CD4-positive, alpha-beta T cell treated with Interleukin-4 for 4 hours (primary cell): ENCODE measurements around the gene MISFA.
"Not testable (repeated sequence)": the region's sequence is repeated elsewhere in the genome, so short reads cannot be mapped to it uniquely, and the experiment has no call there.

ENCODE experiments used
- DNase-seq: peaks from one replicate; pipeline ENCODE4 v3.0.0-alpha.2; 2020

Gene MISFA

GRCh38 chr11:18599739-18600230 is at the start of gene MISFA:
TSS of gene MISFA (plus strand) at chr11:18599789. CDS start at chr11:18599929, 140 bp downstream.
- DNase-seq = no peak

GRCh38 chr11:18563090-18563730 is 36.4 kb upstream of the MISFA start:
- DNase-seq = no peak

- DNase-seq = no peak
Observed at GRCh38 chr11:18564149-18564548, 35.4 kb upstream of the MISFA start.

- DNase-seq = no peak
Observed at GRCh38 chr11:18566406-18566805, 33.2 kb upstream of the MISFA start.

- DNase-seq = no peak
Observed at GRCh38 chr11:18567081-18567480, 32.5 kb upstream of the MISFA start.

- DNase-seq = no peak
Observed at GRCh38 chr11:18575361-18575760, 24.2 kb upstream of the MISFA start.

GRCh38 chr11:18578975-18579598 is 20.5 kb upstream of the MISFA start:
- DNase-seq = peak; percentile 50

GRCh38 chr11:18580113-18580766 is 19.3 kb upstream of the MISFA start:
- DNase-seq = no peak

GRCh38 chr11:18581825-18582224 is 17.8 kb upstream of the MISFA start:
- DNase-seq = no peak

- DNase-seq = peak; percentile 60
Observed at GRCh38 chr11:18588297-18589252, 11.0 kb upstream of the MISFA start, which contains the start of gene UEVLD. TSS of gene UEVLD (minus strand) at chr11:18588734. CDS start at chr11:18588654, 80 bp downstream.

- peak; percentile 14 for DNase-seq
Observed at GRCh38 chr11:18590571-18590970, 9.0 kb upstream of the MISFA start.

GRCh38 chr11:18594088-18594487 is 5.5 kb upstream of the MISFA start:
- not testable (repeated sequence) for DNase-seq

- no peak for DNase-seq
Observed at GRCh38 chr11:18594999-18595749, 4.4 kb upstream of the MISFA start.

- DNase-seq = no peak
Observed at GRCh38 chr11:18600915-18601569, 1.5 kb downstream of the MISFA start.

GRCh38 chr11:18608376-18608775 is 8.8 kb downstream of the MISFA start:
- DNase-seq = no peak

GRCh38 chr11:18611196-18611595 is 11.6 kb downstream of the MISFA start:
- no peak for DNase-seq

GRCh38 chr11:18612394-18612793 is 12.8 kb downstream of the MISFA start:
- no peak for DNase-seq

- no peak for DNase-seq
Observed at GRCh38 chr11:18614667-18615066, 15.1 kb downstream of the MISFA start.

- DNase-seq = peak; percentile 40
Observed at GRCh38 chr11:18615628-18616392, 16.2 kb downstream of the MISFA start.

GRCh38 chr11:18617688-18618341 is 18.2 kb downstream of the MISFA start:
- peak; percentile 76 for DNase-seq
